NT2/D1 (cell line): ENCODE data around the gene WTIP.

Experiments
- SUZ12 ChIP-seq: IDR thresholded peaks from 2 replicates; pipeline ENCODE4 v1.6.1; 2011; ENCODE audit not compliant: insufficient read length, insufficient read depth; ENCODE audit errors: extremely low read depth
- YY1 ChIP-seq: IDR thresholded peaks from 2 replicates; pipeline ENCODE4 v1.6.1; 2011; ENCODE audit not compliant: insufficient read length, insufficient read depth
- ZNF274 ChIP-seq: IDR thresholded peaks from 2 replicates; pipeline ENCODE4 v1.6.1; 2011; ENCODE audit warnings: mild to moderate bottlenecking, low read depth, low read length

DNA sequence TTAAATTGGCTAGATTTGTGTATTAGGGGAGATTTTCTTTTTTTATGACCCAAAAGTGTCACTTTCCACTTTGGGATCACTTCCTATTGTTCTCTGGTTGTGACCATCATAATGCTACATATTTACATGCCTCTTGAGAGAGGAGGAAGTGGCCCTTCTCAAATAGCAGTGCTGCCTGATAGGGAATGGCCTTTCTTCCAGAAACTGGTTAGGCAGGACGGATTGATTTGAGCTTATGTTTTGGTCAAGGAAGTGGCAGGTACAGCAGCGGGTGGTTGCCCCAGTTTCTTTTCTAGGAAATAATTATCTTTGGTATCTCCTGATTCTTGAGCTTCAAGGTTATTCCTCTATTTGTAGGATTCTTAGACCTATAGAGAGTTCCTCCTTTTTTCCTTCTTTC lies 21.9 kb upstream of the WTIP start:
- TF ChIP-seq SUZ12 (no peak), YY1 (no peak), ZNF274 (no peak)
